ENCODE data around the gene FHAD1. TPM values are rescaled to one million over a fixed set of nuclear protein-coding genes. Genes with fewer than 3 reads are reported as not detected.

Gene FHAD1
- total and polyA plus RNA-seq, 2 of the 13 experiments (the other 11 are each of a cell fraction or from before 2014, with no cell fraction given), result not detected

- FAIRE-seq (no peak), ATAC-seq (no peak), DNase-seq (ENCODE audit: low spot score) (no peak)
- Histone ChIP-seq H3K4me3 (replicated peaks in 1 of 3; ENCODE audit: insufficient read depth in 1 of 3, low read depth in 2 of 3, low read length in 3 of 3) (no peak overlapping the region), H3K4me2 (ENCODE audit: low read depth, low read length) (no peak overlapping the region), H3K9ac (ENCODE audit: insufficient read depth, low read depth, low read length) (no peak overlapping the region), H3K9me3 (ENCODE audit: low read length) (no peaks in the 10 kb centered on the region), H3K27ac (ENCODE audit: extremely low read length, insufficient read depth, low read length) (no peak overlapping the region), H3K36me3 (replicated peaks in 1 of 2; ENCODE audit: control insufficient read depth in 1 of 2, insufficient read depth in 2 of 2, low read length in 2 of 2) (no peaks in the 10 kb centered on the region), H2AFZ (ENCODE audit: low read length) (no peak overlapping the region), H3K4me1 (ENCODE audit: insufficient read depth, low read length) (peaks cover 19% of the 10 kb centered on the region), H4K20me1 (ENCODE audit: insufficient read depth, low read length) (no peaks in the 10 kb centered on the region), H3K79me2 (ENCODE audit: insufficient read depth, low read length) (no peaks in the 10 kb centered on the region), H3K27me3 (ENCODE audit: control insufficient read depth in 1 of 2, insufficient read depth in 2 of 2, low read length in 2 of 2) (peaks cover 5 to 67% of the 10 kb centered on the region in 2 experiments; a peak in 4 of 5 replicates)
- intact Hi-C loops (cut with micrococcal nuclease; ENCODE audit: unreplicated experiment), result no loop called here
- 56% methylated on average over 19 of the region's 22 CpGs for WGBS (ENCODE audit: low lambda C conversion rate)
- no TSS peak for BruUV-seq (replicated peaks)
- ChIA-PET POLR2A (no interaction called here), CTCF (ENCODE audit: low intra/inter-chr PET ratio, low total read pairs) (no interaction called here)
- TF ChIP-seq MAX (IDR thresholded peaks at IDR 0.05) (peak; percentile 53; the same call in 1 of the 2 replicates), TFDP1 (CRISPR knock-in tag; IDR thresholded peaks at IDR 0.05; ENCODE audit: borderline replicate concordance) (peak; percentile 26; the same call in 1 of the 2 replicates), ZNF280D (CRISPR knock-in tag; IDR thresholded peaks at IDR 0.05) (no peak), KLF13 (CRISPR knock-in tag; IDR thresholded peaks at IDR 0.05) (no peak)
- in situ Hi-C loops (cut with HindIII; ENCODE audit: extremely low pct_ligation_motif_present, low pct_unique_long_range_greater_than_20kb), result no loop called here
These were observed 133.8 kb downstream of the FHAD1 start for GRCh38 chr1:15380601-15381508.

Measured in HepG2 (cell line).